ENCODE data around the gene LIX1L. TPM values are rescaled to one million over a fixed set of nuclear protein-coding genes. Genes with fewer than 3 reads are reported as not detected.

Gene LIX1L
- total and polyA plus RNA-seq, 4 experiments from 2014 or later: 35.3 to 66.1 (median 50.1) TPM

DNA sequence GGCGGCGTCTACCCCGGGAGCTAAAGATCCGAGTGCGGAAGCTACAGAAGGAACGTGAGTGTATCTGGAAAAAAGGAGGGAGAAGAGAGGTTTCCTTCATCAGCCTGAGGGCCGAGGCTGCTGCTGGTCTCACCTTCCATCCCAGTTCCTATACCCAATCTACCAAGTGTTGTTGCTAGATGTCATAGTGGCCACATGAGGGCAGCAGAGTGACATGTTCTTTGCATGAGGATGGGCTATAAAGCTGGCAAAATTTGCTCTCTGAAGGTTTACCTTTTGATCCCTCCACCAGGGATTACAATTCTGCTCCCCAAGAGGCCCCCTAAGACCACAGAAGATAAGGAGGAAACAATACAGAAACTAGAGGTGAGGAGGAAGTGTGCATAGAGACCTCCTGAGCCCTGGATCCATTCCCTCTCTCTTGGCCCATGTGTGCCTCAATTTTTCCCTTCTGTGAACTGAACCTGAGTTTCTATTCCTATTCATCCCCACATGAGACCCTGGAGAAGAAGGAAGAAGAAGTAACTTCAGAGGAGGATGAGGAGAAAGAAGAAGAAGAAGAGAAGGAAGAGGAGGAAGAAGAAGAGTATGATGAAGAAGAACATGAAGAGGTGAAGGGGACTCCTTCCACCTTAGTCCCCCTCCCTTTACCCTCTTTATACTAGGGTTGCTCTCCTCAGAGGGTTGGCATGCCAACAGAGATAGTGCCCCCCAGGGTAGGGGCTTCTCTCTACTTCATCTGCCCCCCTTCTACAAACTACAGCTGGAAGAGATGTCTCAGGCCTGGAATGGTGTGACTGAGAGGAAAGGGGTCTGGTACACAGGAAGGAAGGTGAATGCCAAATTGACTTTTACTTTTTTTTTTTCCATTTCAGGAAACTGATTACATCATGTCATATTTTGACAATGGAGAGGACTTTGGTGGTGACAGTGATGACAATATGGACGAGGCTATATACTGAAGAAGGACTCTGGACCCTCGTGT lies 20.0 kb upstream of the LIX1L start:
- peak; percentile 71 to 83 (median 77) for DNase-seq
- H3K27ac Mint-ChIP-seq: no peak overlapping the region
- peaks cover 64% of the 10 kb centered on the region for H3K4me1 ChIP-seq (ENCODE audit: insufficient read depth, low read length)
- H3K27me3 Mint-ChIP-seq: no peaks in the 10 kb centered on the region
- peaks cover 18 to 24% (median 22%) of the 10 kb centered on the region in 4 donors for H3K4me1 Mint-ChIP-seq
- peaks cover 6 to 9% of the 10 kb centered on the region in 2 donors for H3K36me3 Mint-ChIP-seq
- H3K9me3 Mint-ChIP-seq: no peaks in the 10 kb centered on the region
- peak overlapping the region; percentile 70 for H3K27ac ChIP-seq (ENCODE audit: low read depth, low read length)
- intact Hi-C loops (cut with micrococcal nuclease): loop anchor here (1.0 to 2.0 kb wide), 4 partner anchors 13 to 36 kb away; partner anchors contain the start of genes ANKRD34A, LIX1L and POLR3GL
- H3K9me3 ChIP-seq (ENCODE audit: control insufficient read depth in 1 of 2, low read length in 2 of 2): no peaks in the 10 kb centered on the region
- H3K4me3 ChIP-seq (ENCODE audit: low read length in 2 of 2): peak overlapping the region; percentile 52 to 62
- ChIA-PET POLR2A (ENCODE audit: partially characterized antibody) (interaction anchor here (0.6 to 25.2 kb wide), 14 partner anchors 17 to 132 kb away, joined by 3 to 1967 read pairs (median 6); partner anchors contain the start of genes ANKRD34A, LIX1L, NUDT17 and PEX11B), CTCF (ENCODE audit: partially characterized antibody) (interaction anchor here (0.7 to 8.4 kb wide), 26 partner anchors 12 to 136 kb away, joined by 3 to 447 read pairs (median 7); partner anchors contain the start of genes ANKRD34A, ANKRD35, HJV and LIX1L)
- peaks cover 5% of the 10 kb centered on the region for H3K36me3 ChIP-seq (ENCODE audit: insufficient read depth, low read length)
- no peaks in the 10 kb centered on the region for H3K27me3 ChIP-seq (ENCODE audit: insufficient read depth, low read length)
- H3K4me3 Mint-ChIP-seq: no peak overlapping the region

DNA sequence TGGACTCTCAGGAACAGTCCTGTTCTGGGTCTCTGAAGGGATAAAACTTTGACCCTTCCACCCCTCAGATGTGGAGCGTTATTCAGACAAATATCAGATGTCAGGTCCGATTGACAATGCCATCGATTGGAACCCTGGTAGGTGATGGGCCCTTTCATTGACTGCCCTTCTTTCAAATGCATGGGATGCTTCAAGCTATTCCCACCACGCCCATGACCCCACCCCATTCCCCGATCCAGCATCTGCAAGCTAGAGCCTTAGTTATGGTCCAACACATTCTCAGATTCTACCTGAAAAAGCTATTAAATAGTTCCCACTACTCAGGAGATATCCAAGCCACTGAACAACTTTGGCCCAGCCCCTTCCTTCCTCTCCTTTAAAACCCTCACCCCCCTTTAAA lies 19.2 kb upstream of the LIX1L start:
- Histone ChIP-seq H3K4me1 (ENCODE audit: insufficient read depth, low read length) (peaks cover 57% of the 10 kb centered on the region), H3K4me3 (ENCODE audit: low read length in 2 of 2) (no peak overlapping the region), H3K27me3 (ENCODE audit: insufficient read depth, low read length) (no peaks in the 10 kb centered on the region), H3K9me3 (ENCODE audit: control insufficient read depth in 1 of 2, low read length in 2 of 2) (no peaks in the 10 kb centered on the region), H3K27ac (ENCODE audit: low read depth, low read length) (peak overlapping the region; percentile 70), H3K36me3 (ENCODE audit: insufficient read depth, low read length) (peaks cover 5% of the 10 kb centered on the region)
- peaks cover 6 to 9% of the 10 kb centered on the region in 2 donors for H3K36me3 Mint-ChIP-seq
- H3K4me3 Mint-ChIP-seq: no peak overlapping the region
- POLR2A ChIA-PET (ENCODE audit: partially characterized antibody): interaction anchor here (0.6 to 25.2 kb wide), 11 partner anchors 16 to 132 kb away, joined by 3 to 1967 read pairs (median 7); partner anchors contain the start of genes ANKRD34A, LIX1L, NUDT17 and PEX11B
- intact Hi-C loops (cut with micrococcal nuclease): loop anchor here (1.0 to 2.0 kb wide), 4 partner anchors 13 to 36 kb away; partner anchors contain the start of genes ANKRD34A, LIX1L and POLR3GL
- H3K9me3 Mint-ChIP-seq: no peaks in the 10 kb centered on the region
- H3K27ac Mint-ChIP-seq: no peak overlapping the region
- DNase-seq: no peak
- no peaks in the 10 kb centered on the region for H3K27me3 Mint-ChIP-seq
- H3K4me1 Mint-ChIP-seq: peaks cover 18 to 23% (median 18%) of the 10 kb centered on the region in 4 donors
- CTCF ChIA-PET (ENCODE audit: partially characterized antibody): interaction anchor here (0.7 to 8.4 kb wide), 22 partner anchors 11 to 135 kb away, joined by 3 to 447 read pairs (median 10); partner anchors contain the start of genes ANKRD34A, ANKRD35, HJV and LIX1L

DNA sequence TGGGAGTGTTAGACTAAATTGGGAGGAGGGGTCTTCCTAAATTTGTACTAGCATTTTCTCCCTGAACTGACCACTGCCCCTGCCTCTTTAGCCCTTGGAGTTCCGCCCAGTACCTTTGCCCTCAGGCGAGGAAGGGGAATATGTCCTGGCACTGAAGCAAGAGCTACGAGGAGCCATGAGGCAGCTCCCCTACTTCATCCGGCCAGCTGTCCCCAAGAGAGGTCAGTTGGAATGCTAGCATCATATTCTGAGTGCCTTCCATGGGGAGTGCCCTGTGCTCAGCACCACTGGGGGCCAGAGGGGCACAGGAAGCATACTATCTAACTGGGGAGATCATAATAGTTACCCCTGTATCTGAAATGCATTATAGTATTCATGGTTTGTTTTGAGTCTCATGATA lies 17.4 kb upstream of the LIX1L start:
- peaks cover 39% of the 10 kb centered on the region for H3K4me1 ChIP-seq (ENCODE audit: insufficient read depth, low read length)
- peaks cover 5% of the 10 kb centered on the region for H3K36me3 ChIP-seq (ENCODE audit: insufficient read depth, low read length)
- Mint-ChIP-seq H3K4me3 (no peak overlapping the region), H3K4me1 (peaks cover 14 to 28% (median 16%) of the 10 kb centered on the region in 4 donors), H3K27me3 (no peaks in the 10 kb centered on the region), H3K36me3 (peaks cover 6 to 11% of the 10 kb centered on the region in 2 donors), H3K9me3 (no peaks in the 10 kb centered on the region), H3K27ac (peak overlapping the region in 2 of 7 donors; percentile 15 to 81)
- intact Hi-C loops (cut with micrococcal nuclease): no loop called here
- H3K9me3 ChIP-seq (ENCODE audit: control insufficient read depth in 1 of 2, low read length in 2 of 2): no peaks in the 10 kb centered on the region
- ChIA-PET CTCF (ENCODE audit: partially characterized antibody) (interaction anchor here (7.3 to 8.4 kb wide), 3 partner anchors 9 to 32 kb away, joined by 98 to 447 read pairs (median 224); partner anchors contain the start of genes ANKRD34A, POLR3GL and TXNIP), POLR2A (ENCODE audit: partially characterized antibody) (interaction anchor here (8.7 to 25.2 kb wide), 2 partner anchors 14 to 25 kb away, joined by 203 to 1967 read pairs; partner anchors contain the start of genes ANKRD34A, LIX1L, POLR3GL and TXNIP)
- no peak overlapping the region for H3K4me3 ChIP-seq (ENCODE audit: low read length in 2 of 2)
- H3K27me3 ChIP-seq (ENCODE audit: insufficient read depth, low read length): no peaks in the 10 kb centered on the region
- no peak overlapping the region for H3K27ac ChIP-seq (ENCODE audit: low read depth, low read length)
- DNase-seq: no peak

DNA sequence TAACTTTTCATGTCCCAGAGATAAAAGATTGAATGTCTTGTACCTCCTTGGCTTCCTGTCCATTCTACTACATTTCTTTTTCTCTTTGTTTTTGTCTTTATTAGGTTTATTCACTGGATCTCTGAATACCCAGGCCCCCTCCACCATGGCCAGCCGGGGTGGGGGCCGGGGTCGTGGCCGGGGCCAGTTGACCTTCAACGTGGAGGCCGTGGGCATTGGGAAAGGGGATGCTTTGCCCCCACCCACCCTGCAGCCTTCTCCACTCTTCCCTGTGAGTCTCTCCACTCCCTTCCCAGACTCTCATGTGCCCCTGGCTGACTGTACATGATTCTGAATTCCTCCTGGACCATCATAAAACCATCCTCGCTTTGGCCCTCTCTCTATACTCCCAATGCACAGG lies 16.9 kb upstream of the LIX1L start:
- ChIA-PET CTCF (ENCODE audit: partially characterized antibody) (interaction anchor here (8.4 kb wide), 2 partner anchors 18 to 33 kb away, joined by 224 to 447 read pairs; partner anchors contain the start of gene TXNIP), POLR2A (ENCODE audit: partially characterized antibody) (interaction anchor here (8.7 to 25.2 kb wide), 2 partner anchors 14 to 25 kb away, joined by 203 to 1967 read pairs; partner anchors contain the start of genes ANKRD34A, LIX1L, POLR3GL and TXNIP)
- H3K27me3 ChIP-seq (ENCODE audit: insufficient read depth, low read length): no peaks in the 10 kb centered on the region
- no peak overlapping the region for H3K27ac ChIP-seq (ENCODE audit: low read depth, low read length)
- Mint-ChIP-seq H3K27me3 (no peaks in the 10 kb centered on the region), H3K4me3 (no peak overlapping the region), H3K9me3 (no peaks in the 10 kb centered on the region), H3K36me3 (peaks cover 9 to 11% of the 10 kb centered on the region in 2 donors), H3K4me1 (peaks cover 14 to 28% (median 17%) of the 10 kb centered on the region in 4 donors), H3K27ac (peak overlapping the region in 3 of 7 donors; percentile 70 to 90 (median 81))
- no peaks in the 10 kb centered on the region for H3K9me3 ChIP-seq (ENCODE audit: control insufficient read depth in 1 of 2, low read length in 2 of 2)
- H3K36me3 ChIP-seq (ENCODE audit: insufficient read depth, low read length): peaks cover 5% of the 10 kb centered on the region
- H3K4me3 ChIP-seq (ENCODE audit: low read length in 2 of 2): no peak overlapping the region
- peaks cover 34% of the 10 kb centered on the region for H3K4me1 ChIP-seq (ENCODE audit: insufficient read depth, low read length)
- DNase-seq: no peak
- intact Hi-C loops (cut with micrococcal nuclease): no loop called here

DNA sequence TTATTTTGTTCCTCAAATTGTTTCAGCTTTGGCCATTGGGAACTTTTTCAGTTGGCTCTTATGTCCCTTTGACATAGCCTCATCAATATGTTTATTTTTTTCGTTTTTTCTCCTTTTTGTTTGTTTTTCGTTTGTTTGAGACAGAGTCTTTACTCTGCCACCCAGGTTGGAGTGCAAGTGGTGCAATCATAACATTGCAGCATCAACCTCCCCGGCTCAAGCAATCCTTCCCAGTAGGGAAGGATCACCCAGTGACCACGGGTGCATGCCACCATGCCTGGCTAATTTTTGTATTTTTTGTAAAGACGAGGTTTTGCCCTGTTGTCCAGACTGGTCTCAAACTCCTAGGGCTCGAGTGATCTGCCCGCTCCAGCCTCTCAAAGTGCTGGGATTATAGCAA lies 14.8 kb upstream of the LIX1L start:
- Mint-ChIP-seq H3K4me3 (no peak overlapping the region), H3K36me3 (peaks cover 14 to 16% of the 10 kb centered on the region in 2 donors), H3K4me1 (peaks cover 15 to 33% (median 22%) of the 10 kb centered on the region in 4 donors), H3K27me3 (no peaks in the 10 kb centered on the region), H3K9me3 (peaks cover 0 to 1% (median 0%) of the 10 kb centered on the region in 8 donors), H3K27ac (peak overlapping the region in 2 of 7 donors; percentile 38 to 66)
- POLR2A ChIA-PET (ENCODE audit: partially characterized antibody): interaction anchor here (0.6 to 1.5 kb wide), 7 partner anchors 8 to 60 kb away, joined by 3 to 5 read pairs (median 3); partner anchors contain the start of genes ANKRD34A, POLR3GL, RBM8A and TXNIP
- Histone ChIP-seq H3K27ac (ENCODE audit: low read depth, low read length) (no peak overlapping the region), H3K27me3 (ENCODE audit: insufficient read depth, low read length) (no peaks in the 10 kb centered on the region), H3K4me1 (ENCODE audit: insufficient read depth, low read length) (peaks cover 21% of the 10 kb centered on the region), H3K36me3 (ENCODE audit: insufficient read depth, low read length) (peaks cover 5% of the 10 kb centered on the region), H3K4me3 (ENCODE audit: low read length in 2 of 2) (no peak overlapping the region), H3K9me3 (ENCODE audit: control insufficient read depth in 1 of 2, low read length in 2 of 2) (no peaks in the 10 kb centered on the region)
- CTCF ChIA-PET (ENCODE audit: partially characterized antibody): interaction anchor here (0.7 to 1.7 kb wide), 7 partner anchors 9 to 127 kb away, joined by 3 to 8 read pairs (median 4); partner anchors contain the start of genes LIX1L and NUDT17
- no peak for DNase-seq
- intact Hi-C loops (cut with micrococcal nuclease): no loop called here

DNA sequence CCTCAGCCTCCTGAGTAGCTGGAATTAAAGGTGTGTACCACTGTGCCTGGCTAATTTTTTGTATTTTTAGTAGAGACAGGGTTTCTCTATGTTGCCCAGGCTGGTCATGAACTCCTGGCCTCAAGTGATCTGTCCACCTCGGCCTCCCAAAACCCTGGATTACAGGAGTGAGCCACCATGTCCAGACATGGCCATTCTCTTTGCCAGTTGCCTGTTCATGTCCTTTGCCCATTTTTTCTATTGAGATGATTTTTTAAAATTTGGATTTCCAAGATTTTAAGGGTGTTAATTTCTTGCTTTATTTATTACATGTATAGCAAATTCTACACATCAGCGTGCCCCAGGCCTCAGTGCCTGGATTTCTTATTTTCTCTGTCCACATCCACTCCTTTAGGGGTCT lies 9.5 kb upstream of the LIX1L start:
- Histone ChIP-seq H3K27me3 (ENCODE audit: insufficient read depth, low read length) (no peaks in the 10 kb centered on the region), H3K36me3 (ENCODE audit: insufficient read depth, low read length) (no peaks in the 10 kb centered on the region), H3K4me1 (ENCODE audit: insufficient read depth, low read length) (peaks cover 48% of the 10 kb centered on the region), H3K4me3 (ENCODE audit: low read length in 2 of 2) (no peak overlapping the region), H3K9me3 (ENCODE audit: control insufficient read depth in 1 of 2, low read length in 2 of 2) (no peaks in the 10 kb centered on the region), H3K27ac (ENCODE audit: low read depth, low read length) (no peak overlapping the region)
- ChIA-PET CTCF (ENCODE audit: partially characterized antibody) (interaction anchor here (1.6 to 9.4 kb wide), 4 partner anchors 11 to 121 kb away, joined by 5 to 98 read pairs (median 36); partner anchors contain the start of gene NUDT17), POLR2A (ENCODE audit: partially characterized antibody) (interaction anchor here (1.2 to 17.4 kb wide), 5 partner anchors 9 to 40 kb away, joined by 3 to 444 read pairs (median 203); partner anchors contain the start of genes LIX1L, RBM8A and TXNIP)
- Mint-ChIP-seq H3K9me3 (peaks cover 0 to 5% (median 0%) of the 10 kb centered on the region in 8 donors), H3K27me3 (no peaks in the 10 kb centered on the region), H3K36me3 (peaks cover 14 to 20% of the 10 kb centered on the region in 2 donors), H3K4me3 (peak overlapping the region in 3 of 8 donors; percentile 35 to 53 (median 51)), H3K27ac (no peak overlapping the region), H3K4me1 (peaks cover 23 to 46% (median 37%) of the 10 kb centered on the region in 4 donors)
- no peak for DNase-seq
- intact Hi-C loops (cut with micrococcal nuclease): no loop called here

Data from CD4-positive, alpha-beta memory T cell (primary cell).